ENCODE measurements around the gene ZNF91.
A peak's percentile ranks its signal among the peaks of the same experiment; 100 is the strongest.
"Not testable (repeated sequence)": the region's sequence is repeated elsewhere in the genome, so short reads cannot be mapped to it uniquely, and the experiment has no call there.

The ZNF91 gene

GRCh38 chr19:23394511-23394910, 760 bp downstream of the ZNF91 start:
- no peak for DNase-seq

DNA sequence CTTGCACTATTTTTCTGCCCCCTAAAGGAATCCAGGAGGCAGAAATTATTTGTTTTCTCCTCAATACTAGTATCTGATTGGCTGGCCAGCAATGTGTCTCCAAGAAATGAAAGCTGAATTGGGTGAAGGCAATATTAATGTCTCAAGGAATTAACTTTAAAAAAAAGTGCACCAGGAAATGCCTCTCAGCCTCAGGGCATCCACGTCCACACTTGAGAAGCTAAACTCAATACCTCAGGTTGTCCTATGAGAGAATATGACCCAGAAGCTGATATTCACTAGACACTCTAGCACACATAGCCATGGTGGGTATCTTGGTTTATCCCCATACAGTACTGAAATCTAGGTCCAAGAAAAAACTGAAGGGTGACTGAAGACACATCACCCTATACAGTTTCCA, 2.1 kb downstream of the ZNF91 start:
- DNase-seq = no peak

- no peak for DNase-seq
These were observed 4.0 kb downstream of the ZNF91 start for GRCh38 chr19:23391236-23391635.

DNA sequence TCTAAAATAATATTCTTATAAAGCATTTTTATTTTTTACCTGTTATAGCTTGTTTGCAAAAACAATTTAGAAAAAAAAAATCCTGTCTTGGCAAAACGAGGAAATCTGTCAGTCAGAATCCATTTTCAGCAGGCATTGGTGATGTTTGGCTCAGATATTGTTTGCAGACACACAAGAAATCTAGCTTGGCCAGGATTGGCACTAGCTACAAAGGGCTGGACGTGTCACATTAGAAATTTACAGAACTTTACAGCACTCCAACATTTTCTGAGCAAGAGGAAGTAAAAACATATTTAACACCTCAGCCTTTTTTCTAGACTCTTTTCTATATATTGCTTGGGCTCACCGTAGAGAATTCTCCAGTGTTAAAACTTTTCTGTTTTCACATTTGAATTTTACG, 9.9 kb downstream of the ZNF91 start:
- no peak for DNase-seq

DNA sequence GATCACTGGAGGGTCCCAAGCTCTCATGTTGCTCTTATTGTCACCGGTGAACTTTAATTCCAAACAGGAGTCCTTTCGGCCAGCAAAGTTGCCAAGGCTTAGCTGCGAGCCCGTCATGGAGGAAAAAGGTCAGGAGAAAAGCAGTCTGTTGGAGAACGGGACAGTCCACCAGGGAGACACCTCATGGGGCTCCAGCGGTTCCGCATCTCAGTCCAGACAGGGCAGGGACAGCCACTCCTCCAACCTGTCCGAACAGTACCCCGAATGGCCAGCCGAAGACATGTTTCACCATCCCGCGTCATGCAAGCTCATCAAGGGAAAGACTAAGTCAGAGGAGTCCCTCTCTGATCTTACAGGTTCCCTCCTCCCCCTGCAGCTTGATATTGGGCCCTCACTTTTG, 10.4 kb downstream of the ZNF91 start:
- no peak for DNase-seq

- DNase-seq = no peak
These were observed 11.1 kb downstream of the ZNF91 start for GRCh38 chr19:23384166-23384565.

GRCh38 chr19:23382955-23383354, 12.3 kb downstream of the ZNF91 start:
- no peak for DNase-seq

DNA sequence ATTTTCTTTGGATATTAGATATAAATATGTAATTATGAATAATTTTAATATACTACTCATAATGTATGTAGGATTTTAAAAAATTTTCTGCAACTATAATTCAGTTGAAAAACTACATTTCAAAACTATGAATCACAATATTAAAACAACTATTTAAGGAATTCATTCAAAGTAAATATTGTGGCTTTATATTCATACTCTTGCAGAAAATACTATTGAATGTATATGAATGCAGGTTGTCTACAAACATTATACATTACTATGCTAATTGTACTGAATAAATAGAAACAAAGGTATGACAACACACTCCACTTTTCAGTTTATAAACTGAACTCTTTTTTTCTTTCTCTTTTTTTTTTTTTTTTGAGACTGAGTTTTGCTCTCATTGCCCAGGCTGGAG, 14.2 kb downstream of the ZNF91 start:
- no peak for DNase-seq

DNA sequence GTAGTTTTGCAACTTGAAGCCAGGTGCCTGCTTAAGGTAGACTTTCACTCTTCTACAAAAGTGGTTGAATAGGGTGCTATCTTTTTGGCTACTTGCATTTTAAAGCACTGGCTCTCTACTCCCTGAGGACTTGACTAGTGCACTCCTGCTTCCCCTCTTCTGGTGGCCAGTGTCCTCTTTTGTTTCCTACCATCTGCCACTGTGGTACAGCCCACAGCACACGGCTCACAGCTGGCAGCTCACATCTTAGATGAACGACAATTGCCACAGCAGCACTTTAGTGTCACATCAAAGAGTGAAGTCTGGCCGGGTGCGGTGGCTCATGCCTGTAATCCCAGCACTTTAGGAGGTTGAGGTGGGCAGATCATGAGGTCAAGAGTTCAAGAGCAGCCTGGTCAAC, 15.6 kb downstream of the ZNF91 start:
- not testable (repeated sequence) for DNase-seq

GRCh38 chr19:23378948-23379347, 16.3 kb downstream of the ZNF91 start:
- no peak for DNase-seq

GRCh38 chr19:23377276-23377675, 18.0 kb downstream of the ZNF91 start:
- no peak for DNase-seq

- DNase-seq = no peak
These were observed 28.8 kb downstream of the ZNF91 start for GRCh38 chr19:23366437-23366836.

DNA sequence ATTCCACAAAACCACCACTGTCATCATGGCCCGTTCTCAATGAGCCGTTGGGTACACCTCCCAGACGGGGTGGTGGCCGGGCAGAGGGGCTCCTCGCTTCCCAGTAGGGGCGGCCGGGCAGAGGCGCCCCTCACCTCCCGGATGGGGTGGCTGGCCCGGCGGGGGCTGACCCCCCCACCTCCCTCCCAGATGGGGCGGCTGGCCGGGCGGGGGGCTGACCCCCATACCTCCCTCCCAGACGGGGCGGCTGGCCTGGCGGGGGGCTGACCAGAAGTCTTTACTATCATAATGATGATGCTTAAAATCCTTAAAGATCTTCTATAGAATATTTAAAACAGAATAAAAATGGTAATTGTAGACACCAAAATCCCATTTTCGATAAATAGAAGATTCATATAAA, 29.2 kb downstream of the ZNF91 start:
- not testable (repeated sequence) for DNase-seq

DNA sequence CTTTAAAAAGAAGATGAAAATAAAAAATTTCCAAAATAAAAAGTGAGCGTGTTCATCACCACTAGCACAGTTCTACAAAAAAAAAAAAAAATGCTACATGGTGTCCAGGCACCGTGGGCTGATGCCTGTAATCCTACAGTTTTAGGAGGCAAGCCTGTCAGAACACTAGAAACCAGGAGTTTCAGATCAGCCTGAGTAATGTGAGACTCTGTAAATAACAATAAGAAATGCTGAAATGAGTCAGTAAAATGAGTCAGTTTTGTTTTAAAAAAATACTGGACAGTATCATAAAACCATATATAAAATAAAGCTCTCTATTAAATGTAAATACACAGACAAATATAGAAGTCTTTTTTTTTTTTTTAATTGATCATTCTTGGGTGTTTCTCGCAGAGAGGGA, 30.0 kb downstream of the ZNF91 start:
- no peak for DNase-seq

GRCh38 chr19:23361843-23362242, 33.4 kb downstream of the ZNF91 start:
- not testable (repeated sequence) for DNase-seq

DNA sequence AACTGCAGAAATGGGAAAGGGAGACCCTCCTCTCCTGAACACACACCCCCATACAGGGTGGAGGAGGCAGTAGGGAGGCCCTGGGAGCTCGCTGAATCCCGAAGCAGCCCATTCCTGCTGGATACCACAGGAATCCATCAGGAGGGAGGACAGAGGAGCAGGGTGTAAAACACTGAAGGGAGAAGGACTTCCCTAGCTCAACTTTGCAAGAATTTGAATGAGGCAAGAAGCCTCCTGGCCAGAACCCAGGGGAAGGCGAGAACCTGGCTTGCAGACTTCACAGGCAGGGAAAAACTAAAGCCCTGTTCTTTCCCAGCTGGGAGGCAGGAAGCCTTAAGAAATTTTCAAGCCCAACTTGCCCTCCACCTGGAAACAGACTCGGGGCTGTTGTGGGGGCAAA, 43.5 kb downstream of the ZNF91 start:
- DNase-seq = no peak

- no peak for DNase-seq
These were observed 48.6 kb downstream of the ZNF91 start for GRCh38 chr19:23346696-23347095.

- no peak for DNase-seq
These were observed 49.4 kb downstream of the ZNF91 start for GRCh38 chr19:23345838-23346237.

GRCh38 chr19:23343434-23344010, 51.7 kb downstream of the ZNF91 start:
- DNase-seq = no peak

DNA sequence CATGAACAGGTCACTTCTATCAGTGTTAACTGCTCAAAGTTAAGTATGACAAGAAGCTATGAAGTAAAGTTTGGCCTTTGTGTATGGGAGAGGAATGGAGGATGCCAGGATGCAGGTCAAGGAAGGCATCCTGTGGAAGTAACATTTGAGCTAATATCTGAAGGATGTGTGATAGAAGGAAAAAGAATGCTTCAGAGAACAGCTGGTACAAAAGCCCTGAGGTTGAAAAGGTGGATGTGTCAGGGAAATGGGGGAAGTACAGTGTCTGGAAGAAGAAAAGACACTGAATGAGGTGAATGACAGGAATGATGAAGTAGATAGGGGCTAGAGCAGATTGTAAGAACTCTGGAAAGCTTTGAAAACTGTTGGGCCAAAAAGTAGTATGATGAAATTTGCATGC, 67.1 kb downstream of the ZNF91 start:
- DNase-seq = no peak

DNA sequence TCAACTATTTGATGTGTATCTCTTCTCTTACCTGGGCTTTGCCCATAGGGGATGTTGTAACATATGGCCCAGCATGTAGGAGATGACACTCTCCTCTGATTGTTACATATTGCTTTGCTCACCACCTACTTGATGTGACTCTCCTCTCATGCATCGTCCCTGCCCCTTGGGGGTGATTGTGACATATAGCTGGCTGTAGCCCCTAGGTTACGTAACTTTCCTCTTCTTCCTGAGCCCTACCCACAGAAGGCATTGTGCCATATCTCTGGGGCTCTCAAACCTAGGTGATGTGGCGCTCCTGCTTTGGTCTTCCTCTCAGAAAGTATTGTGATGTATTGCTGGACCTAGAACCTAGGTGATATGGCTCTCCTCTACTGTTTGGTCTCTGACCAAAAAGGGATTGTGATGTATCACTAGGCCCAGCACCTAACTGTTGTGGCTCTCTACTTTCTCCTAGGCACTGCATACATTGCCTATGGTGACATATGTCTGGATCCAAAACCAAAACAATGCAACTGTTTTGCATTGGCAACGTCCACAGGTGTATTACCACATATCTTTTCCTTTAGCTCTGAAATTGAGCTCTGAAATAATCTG, 73.2 kb downstream of the ZNF91 start:
- DNase-seq = peak; percentile 77

DNA sequence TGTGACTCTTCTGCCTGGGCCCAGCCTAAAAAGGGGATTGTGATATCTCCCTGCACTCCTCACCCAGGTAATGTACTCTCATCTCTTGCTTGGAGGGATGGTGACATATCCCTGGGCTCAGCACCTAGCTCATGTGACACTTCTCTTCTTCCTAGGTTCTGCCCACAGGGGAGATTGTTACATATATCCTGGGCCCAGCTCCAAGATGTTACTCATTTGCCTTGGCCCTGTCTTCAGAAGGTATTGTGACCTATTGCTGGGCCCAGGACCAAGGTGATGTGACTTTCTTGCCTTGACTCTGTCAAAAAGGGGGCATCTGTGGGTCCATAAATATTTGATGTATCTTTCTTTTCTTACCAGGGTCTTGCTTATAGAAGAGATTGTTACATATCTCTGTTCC, 73.9 kb downstream of the ZNF91 start:
- DNase-seq = not testable (repeated sequence)

DNA sequence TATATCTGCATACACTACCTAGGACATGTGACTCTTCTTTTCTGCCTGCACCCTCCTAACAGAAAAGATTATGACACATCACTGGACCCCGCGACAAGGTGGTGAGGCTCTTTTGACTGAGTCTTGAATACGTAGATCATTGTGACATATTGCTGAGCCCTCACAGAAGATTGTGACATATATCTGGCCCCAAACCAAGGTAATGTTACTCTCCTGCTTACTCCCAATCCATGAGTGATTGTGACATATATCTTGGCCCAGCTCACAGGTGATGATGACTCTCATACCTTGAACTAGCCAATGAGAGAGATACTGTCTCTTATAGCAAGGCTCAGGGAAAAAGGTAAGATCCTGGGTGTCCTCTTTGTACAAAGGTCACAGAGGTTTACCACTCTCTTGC, 75.7 kb downstream of the ZNF91 start:
- DNase-seq = not testable (repeated sequence)

DNA sequence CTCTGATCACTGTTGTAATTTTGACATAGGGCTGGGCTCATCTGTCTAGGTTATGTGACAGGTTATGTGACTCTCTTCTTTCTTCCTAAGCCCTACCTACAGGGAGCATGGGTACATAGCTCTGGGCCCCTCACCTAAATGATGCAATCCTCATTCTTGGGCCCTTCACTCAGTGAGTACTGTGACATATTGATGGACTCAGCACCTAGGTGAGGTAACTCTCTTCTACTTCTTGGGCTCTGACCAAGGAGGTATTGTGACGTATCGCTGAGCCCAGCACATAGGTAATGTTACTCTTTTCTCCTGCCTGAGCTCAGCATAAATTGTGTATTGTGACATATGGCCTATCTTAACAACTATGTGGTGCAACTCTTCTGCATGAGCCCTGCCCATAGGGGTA, 76.3 kb downstream of the ZNF91 start:
- DNase-seq = not testable (repeated sequence)

- no peak for DNase-seq
These were observed 77.1 kb downstream of the ZNF91 start for GRCh38 chr19:23318143-23318542.

All from MV-4-11 (cell line).